Measurements from ENCODE around the gene MERTK. TPM values are rescaled to one million over a fixed set of nuclear protein-coding genes. Genes with fewer than 3 reads are reported as not detected.

Gene MERTK
- total RNA-seq, 4 donors from 2014 or later = 3.4 to 9.7 (median 4.9) TPM

- intact Hi-C loops (cut with DNase I; ENCODE audit: low total_unique reads) = no loop called here
- TF ChIP-seq CTCF (IDR thresholded peaks at IDR 0.05) (no peak), POLR2A (IDR thresholded peaks at IDR 0.05) (no peak)
- H3K4me3 ChIP-seq (ENCODE audit: low read depth, poor library complexity, severe bottlenecking) = no peak overlapping the region
- 30 to 41% methylated on average over 9 of the region's 9 CpGs for whole genome bisulfite sequencing, 2 donors
- peak in 1 of 2 donors; percentile 73 for DNase-seq (ENCODE audit: low spot score in 2 of 2)
These were observed 48.1 kb downstream of the MERTK start for GRCh38 chr2:111946294-111947114.

GRCh38 chr2:111947219-111947618 is 48.8 kb downstream of the MERTK start:
- 80 to 82% methylated on average over 11 of the region's 11 CpGs for WGBS, 2 donors
- TF ChIP-seq POLR2A (IDR thresholded peaks at IDR 0.05) (no peak), CTCF (IDR thresholded peaks at IDR 0.05) (no peak)
- intact Hi-C loops (cut with DNase I; ENCODE audit: low total_unique reads) = no loop called here
- H3K4me3 ChIP-seq (ENCODE audit: low read depth, poor library complexity, severe bottlenecking) = no peak overlapping the region
- DNase-seq (ENCODE audit: low spot score in 2 of 2) = no peak

- no peak for DNase-seq (ENCODE audit: low spot score in 2 of 2)
- intact Hi-C loops (cut with DNase I; ENCODE audit: low total_unique reads) = no loop called here
- TF ChIP-seq CTCF (IDR thresholded peaks at IDR 0.05) (no peak), POLR2A (IDR thresholded peaks at IDR 0.05) (no peak)
- no peak overlapping the region for H3K4me3 ChIP-seq (ENCODE audit: low read depth, poor library complexity, severe bottlenecking)
- WGBS, 2 donors = 91 to 92% methylated on average over 4 of the region's 4 CpGs
These were observed 50.4 kb downstream of the MERTK start for GRCh38 chr2:111948832-111949231.

- 61 to 79% methylated on average over 1 of the region's 1 CpG for WGBS, 2 donors
- no peak overlapping the region for H3K4me3 ChIP-seq (ENCODE audit: low read depth, poor library complexity, severe bottlenecking)
- intact Hi-C loops (cut with DNase I; ENCODE audit: low total_unique reads) = no loop called here
- TF ChIP-seq POLR2A (IDR thresholded peaks at IDR 0.05) = no peak
- TF ChIP-seq CTCF (IDR thresholded peaks at IDR 0.05) = no peak
- DNase-seq (ENCODE audit: low spot score in 2 of 2) = no peak
These were observed 51.8 kb downstream of the MERTK start for GRCh38 chr2:111950236-111950635.

- 96 to 98% methylated on average over 2 of the region's 2 CpGs for WGBS, 2 donors
- no peak for TF ChIP-seq CTCF (IDR thresholded peaks at IDR 0.05)
- TF ChIP-seq POLR2A (IDR thresholded peaks at IDR 0.05) = no peak
- intact Hi-C loops (cut with DNase I; ENCODE audit: low total_unique reads) = no loop called here
- no peak for DNase-seq (ENCODE audit: low spot score in 2 of 2)
- no peak overlapping the region for H3K4me3 ChIP-seq (ENCODE audit: low read depth, poor library complexity, severe bottlenecking)
These were observed 53.1 kb downstream of the MERTK start for GRCh38 chr2:111951486-111951885.
